HG03103 (cell line): ENCODE results near the gene TMEM273.
A peak's percentile ranks its signal among the peaks of the same experiment; 100 is the strongest.

Experiments
- ATAC-seq: cut with Tn5 transposase; IDR thresholded peaks from one replicate; pipeline ENCODE4 v1.9.1; 2021; ENCODE audit warnings: low read depth; ENCODE audit not compliant: unreplicated experiment

Gene TMEM273

DNA sequence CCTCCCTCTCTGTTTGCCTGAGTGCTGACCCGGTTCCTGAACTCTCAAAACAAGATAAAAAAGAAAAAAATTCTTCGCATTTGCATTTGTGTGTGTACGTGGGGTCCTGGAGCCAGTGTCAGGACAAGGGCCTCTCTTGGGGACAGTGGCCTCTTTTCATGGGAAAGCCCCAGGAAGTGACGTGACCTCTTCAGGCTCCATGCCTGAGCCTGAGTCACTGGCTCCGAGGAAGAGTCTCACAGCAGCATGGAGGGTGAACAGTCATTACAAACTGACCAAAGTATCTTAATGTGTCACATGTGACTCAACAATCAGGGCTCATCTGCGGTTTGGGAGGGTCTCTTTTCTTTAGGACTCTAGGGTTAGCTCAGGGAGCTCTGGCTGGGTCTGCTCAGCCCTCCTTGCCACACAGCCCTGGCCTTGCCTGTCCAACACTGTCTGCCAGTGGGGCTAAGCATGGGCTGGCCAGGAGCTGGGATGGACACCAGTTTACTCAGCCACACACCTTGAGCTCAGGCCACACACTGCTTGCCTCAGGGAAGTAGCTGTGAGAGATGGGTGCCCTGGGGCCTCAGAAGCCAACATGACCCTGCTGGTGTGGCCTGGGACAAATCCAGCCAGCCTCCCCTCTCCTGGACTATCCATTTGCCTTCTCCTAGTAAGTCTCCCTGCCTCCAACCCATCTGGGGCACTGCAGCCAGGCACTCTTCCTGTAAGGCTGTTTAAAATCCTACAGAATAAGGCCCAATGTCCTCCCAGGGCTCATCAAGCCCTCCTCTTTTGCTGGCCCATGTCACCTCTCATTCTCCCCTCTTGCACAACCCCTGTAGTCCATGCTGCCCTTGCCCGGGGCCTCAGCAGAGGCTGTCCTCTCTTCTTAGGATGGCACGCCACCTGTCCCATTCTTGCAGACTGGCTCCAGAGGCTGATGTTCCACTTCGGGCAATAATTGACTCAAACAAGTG lies 10.5 kb downstream of the TMEM273 start:
- ATAC-seq: peak; percentile 77

DNA sequence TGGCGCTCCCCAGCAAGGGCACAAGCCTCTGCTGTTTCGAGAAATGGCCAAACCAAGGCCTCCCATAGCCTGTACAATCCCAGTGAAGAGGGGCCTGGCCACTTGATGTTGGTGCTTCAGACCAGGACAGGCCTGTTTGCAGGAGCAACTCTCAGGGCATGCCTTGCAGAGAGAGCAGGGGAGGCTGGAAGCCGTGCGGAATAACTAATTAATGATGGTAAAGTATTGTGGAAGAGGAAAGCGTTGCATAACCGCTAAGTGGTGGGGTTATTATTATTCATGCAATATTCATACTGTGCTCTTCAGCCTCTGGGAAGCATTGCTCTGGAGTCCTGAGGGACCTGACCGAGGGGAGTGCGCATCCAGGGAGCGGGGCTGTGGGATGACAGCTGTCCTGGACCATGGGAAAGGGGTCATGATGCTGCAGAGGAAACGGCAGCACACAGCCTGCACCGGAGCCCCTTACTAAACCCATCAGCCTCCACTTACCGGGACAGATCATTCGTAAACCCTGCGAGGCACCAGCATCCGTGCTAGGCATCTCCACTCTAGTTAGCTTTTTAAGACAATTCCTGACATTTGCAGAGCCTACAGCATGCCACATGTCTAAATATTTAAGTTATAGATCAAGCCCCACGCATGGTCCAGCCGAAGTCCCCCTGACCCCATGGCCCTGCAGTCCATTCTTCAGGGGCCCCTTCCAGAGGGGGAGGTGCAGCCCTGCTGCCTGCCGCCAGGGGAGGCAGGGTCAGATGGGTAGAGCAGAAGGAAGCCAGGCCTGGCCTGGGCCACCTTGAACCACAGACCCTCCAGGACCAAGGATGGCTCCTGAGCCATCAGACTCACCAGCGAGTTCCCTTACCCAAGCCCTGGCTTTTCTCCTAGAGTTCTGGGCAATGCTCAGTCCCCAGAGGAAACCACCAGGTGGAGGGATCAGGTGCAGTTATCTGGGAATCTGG lies 11.6 kb downstream of the TMEM273 start:
- no peak for ATAC-seq

DNA sequence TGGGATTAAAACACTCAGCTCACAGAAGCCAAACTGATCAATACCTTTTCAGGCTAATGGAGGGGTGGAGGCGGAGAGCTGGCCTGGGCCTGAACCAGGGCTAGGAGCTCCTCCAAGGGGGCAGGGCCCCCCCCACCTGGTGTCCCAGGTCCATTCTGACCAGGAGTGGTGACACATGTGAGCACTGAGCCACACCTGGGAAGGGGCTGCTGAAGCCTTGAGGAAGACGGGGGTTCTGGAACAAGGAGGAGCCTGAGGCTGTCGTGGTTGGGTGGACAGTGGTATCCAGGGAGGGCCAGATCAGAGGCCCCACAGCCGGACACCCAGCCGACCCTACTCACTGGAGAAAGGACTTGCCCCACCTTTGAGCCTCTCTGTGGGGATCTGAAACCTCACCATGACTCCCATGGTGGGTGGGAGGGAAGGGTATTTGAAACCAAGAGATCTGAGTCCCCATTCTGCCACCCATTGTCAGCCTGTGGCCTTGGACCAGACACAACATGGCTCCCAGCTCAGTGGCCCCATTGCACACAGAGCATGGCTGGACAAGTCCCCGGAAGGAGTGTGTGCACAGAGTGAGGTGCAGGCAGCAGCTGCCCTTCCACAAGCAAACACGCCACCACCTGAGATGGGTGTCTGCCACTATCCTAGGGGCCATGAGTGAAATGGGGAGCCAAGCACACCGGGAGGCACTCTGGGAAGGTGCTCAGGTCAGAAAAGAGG lies 12.4 kb downstream of the TMEM273 start:
- ATAC-seq: no peak

DNA sequence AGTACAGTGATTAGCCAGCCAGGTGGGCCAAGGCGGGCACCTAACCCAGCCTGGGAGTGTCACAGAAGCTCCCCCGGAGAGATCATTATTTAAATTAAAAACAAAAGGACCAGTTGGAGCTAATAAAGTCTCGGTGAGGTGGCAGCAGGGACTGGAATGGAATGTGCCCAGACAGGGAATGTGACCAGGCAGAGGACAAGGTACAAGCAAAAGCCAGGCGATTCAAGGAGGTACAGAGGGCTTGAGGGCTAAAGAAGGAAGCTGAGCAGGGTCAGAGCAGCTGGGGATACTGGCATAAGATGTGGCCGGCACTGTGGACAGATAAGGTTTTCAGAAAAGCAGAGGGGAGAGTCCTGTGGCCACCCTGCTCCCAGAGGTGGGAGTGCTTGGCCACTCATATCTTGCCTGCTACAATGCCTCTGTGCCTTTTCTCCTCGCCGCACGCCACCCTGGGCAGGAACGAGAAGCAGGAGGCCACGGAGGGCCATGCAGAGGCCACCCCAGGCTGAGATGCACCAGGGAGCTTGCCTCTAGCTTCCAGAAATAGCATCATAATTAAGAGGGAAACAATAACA lies 13.2 kb downstream of the TMEM273 start:
- ATAC-seq: no peak

DNA sequence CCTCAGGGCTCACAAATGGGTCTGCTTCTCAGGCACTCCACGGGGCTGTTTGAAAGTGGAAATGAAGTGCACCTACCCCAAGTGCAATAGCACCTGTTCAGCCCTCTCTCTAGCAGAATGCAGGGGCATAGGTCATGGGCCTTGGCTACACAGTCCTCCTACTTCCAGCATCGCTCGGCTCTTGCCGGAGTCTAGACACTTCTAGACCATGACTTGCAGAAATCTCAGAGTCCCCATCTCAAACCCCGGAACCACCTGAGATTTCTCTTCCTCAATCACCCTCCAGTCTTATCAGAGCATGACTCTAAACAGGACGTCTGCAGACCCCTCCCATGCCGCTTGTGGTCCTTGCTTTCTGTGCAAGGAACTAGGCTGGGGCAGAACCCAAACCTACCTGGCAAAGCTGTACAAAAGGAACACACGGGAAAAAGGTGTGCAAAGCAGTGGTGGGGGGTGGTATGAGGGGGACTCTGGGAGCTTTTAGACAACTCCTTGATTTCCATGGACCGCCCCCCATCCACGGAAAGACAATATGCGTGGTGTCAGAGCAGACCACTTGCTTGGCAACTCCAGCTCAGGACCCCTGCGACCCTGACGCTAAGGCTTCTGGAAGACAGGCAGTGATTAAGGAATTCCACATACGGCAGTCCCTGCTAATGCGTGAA lies 13.8 kb downstream of the TMEM273 start:
- no peak for ATAC-seq

DNA sequence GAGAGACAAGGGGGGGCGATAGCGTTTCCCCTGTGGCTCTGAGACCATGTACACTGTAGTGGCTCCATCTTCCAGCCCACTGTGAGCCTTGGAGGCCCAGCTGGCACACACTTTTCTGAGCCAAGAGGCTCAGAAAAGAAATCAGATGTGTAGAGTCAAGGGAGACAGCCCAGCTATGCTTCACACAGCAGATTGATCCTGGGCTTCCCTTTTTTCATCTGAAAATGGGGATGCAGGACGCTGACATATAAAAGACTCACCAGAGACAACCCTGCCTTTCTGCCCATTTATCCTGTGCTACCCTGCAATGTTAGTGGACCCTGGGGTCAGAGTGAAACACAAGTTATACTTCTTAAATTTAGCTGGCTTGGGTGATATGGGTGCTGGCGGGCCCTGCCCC lies 14.3 kb downstream of the TMEM273 start:
- no peak for ATAC-seq

DNA sequence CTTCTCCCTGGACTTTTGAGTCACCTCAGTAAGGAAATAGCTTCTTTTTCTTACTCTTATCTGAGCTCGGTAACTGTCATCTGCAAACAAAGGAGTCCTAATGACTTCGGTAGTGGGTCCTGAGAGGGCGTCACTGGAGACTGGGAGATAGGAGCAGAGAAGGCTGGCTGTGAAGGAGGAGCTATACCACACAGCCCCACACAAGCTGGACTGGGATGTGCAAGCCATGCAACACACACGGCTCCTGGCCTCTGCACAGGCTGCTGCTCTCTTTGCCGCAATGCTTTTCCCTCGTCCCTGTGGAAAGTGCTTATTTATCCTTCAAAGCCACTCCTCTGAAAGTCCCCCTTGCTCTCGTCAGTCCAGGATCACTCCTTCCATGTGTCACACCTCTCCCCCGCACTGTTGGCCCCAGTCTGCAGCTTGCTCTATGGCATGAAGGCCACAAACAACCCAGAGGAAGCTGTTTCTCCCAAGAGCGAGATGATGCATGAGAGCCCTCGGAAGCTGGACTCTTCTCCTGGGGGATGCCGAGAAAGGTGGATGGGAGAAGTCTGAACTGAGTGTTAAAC lies 14.9 kb downstream of the TMEM273 start:
- no peak for ATAC-seq

DNA sequence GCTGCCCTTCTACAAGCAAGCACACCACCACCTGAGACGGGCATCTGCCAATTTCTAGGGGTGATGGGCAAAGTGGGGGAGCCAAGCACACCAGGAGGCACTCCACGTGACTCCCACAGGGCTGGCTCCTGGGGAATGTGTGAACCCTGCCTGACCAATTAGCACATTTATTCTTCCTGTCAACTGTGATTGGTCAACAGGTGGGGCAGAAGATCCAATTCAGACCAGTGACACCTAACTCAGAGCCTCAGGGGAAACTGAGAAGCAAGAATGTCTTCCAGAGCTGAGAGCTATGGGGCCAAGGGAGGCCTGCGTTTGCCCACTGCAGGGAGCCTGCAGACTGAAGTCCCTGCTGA lies 15.4 kb downstream of the TMEM273 start:
- no peak for ATAC-seq

DNA sequence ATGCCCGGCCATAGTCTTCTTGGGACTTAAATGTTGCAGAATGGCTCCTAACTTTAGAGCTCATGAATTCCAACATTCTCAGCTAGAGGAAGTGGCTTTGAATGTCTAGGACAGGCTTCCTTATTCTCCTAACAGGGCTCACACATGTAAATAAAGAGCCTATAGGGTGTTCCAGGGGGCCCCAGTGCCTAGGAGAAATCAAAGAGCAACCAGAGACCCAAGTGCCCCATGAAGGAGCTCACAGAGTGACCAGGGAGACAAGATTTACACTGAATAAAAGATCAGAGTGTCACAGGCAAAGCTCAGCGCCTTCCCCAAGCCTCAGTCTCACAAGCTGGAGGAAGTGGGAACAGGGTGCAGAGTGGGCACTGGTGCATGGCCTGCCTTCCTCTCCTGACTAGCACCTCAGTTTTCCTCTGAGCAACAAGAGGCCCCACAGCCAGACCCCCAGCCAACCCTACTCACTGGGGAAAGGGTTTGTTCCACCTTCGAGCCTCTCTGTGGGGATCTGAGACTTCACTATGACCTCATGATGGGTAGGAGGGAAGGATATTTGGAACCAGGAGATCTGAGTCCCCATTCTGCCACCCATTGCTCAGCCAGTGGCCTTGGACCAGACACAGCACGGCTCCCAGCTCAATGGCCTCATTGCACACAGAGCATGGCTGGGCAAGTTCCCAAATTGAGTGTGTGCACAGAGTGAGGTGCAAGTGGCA lies 16.0 kb downstream of the TMEM273 start:
- no peak for ATAC-seq

DNA sequence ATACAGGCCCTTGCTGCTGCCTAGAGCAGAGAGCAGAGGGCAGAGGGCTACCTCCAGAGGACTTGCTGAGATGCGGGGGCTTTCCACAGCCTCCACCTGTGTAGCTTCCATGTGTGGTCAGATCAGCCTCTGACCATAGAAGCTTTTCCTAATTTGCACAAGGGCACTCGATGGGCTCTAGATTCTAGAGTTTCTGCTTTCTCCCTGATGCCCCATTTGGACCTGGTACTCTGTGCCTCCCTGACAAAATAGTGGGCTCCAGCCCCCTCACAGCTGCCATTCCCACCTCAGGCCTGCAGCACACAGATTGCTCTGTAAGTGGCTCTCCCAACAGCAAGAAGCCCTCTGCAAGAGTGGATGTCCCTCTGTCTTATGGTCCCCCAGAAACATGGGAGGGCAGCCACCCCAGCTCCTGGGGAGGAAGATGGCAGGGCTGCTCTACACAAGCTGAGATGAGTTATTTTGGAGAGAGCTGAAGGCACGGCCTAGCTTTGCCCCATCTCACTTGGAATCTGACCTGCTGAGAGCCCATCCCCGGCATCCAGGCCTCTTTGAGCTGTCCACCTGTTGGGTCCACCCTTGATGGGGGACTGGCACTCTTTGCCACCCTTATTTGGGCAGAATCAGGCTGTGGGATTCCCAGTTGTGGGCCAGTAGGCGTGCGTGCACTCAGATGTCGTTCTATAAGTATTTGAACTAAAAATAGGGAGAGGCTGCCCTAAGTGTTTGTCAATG lies 16.7 kb downstream of the TMEM273 start:
- ATAC-seq: no peak

DNA sequence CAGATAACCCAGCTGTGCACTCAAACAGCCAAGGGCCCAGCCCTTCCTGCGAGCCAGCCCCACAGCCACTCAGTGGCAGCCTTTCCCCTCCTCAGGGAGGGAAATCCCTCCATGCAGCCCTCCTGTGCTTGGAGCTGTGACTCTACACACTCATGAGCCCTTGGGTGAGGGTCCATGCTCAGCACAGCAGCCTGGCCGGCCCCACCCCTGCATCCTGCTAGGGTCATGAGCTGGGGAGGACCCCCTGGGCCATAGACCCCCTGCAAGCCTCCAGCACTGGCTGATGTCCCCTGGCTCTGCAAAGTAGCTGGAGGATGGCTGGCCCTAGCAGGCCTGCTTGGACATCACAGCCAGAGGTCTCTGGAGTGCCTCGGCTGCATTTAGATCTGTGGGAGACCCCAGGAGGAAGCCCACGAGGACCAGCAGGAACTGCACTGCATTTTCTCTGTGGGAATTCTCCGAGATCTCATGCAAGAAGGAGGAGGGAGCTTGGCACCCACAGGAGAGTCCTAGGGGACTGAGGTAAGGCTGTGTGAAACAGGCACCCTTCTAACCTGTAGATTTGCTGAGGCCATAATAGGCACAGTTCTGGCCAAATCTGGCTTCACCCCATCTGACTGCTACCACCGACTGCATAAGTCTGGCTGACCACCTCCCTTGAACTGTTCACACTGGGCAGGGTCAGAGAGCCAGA lies 17.4 kb downstream of the TMEM273 start:
- ATAC-seq: no peak

DNA sequence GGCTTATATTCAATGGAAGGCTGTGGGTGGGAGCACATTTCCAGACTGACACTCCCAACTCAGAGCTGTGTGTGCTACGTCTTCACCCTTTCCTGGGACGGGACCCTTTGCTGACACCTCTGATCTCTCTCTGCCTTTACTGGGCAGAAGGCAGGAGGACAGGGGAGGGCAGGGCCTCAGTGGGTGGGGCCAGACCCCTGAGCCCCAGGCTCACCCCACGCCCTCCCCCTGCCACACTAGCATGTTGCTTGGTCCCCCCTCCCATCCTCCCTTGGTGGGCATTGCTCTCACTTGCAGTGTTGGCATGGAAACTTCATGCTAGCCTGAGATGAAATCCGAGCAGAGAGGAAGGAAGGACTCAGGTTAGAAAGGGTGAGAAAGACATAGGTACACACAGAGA lies 18.4 kb downstream of the TMEM273 start:
- no peak for ATAC-seq

DNA sequence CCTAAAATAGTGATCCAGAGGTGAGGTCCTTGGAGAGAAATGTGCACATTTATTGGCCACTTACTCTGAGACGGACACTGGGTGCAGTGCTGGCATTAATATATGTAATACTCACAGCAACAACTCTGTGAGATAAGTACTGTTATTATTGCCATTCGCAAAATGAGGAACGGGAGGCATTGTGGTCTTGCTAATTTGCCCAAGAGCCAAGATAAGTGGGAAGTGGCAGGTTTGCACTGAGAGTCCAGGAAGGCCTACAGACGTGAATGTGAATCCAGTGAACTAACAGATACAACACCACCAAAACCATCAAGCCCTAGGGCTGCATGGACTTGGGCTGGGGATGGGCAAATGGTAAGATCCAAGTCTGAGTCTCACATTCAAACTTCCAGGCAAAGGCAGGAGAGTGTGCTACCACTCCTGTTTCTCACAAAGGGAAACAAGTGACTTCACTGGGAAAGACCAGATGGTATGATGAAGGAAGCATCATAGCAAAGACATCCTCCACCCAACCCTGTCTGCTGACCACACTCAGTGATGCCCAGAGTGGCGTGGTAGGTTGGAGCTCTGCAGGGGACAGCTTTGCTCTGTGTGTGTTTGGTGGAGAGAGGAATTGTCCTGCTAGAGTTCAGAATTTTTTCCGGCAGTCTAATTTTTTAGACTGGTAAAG lies 19.2 kb downstream of the TMEM273 start:
- ATAC-seq: no peak

DNA sequence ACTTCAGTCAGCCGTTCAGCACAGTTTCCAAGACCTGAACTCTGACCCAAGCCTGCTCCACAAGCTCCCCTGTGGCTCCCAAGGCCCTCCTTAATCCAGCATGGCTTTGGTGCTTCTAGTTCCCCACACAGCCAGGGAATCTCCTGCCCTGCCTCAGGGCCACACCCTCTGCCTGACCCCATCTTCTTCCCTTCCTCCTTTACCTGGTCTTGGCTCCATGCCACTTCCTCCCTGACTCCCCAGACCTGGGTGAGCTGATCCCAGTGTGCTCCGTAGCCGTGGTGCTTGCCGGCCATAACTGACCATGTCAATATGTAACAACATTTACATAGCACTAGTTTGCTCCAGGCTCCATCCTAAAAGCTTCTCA lies 20.0 kb downstream of the TMEM273 start:
- ATAC-seq: no peak

DNA sequence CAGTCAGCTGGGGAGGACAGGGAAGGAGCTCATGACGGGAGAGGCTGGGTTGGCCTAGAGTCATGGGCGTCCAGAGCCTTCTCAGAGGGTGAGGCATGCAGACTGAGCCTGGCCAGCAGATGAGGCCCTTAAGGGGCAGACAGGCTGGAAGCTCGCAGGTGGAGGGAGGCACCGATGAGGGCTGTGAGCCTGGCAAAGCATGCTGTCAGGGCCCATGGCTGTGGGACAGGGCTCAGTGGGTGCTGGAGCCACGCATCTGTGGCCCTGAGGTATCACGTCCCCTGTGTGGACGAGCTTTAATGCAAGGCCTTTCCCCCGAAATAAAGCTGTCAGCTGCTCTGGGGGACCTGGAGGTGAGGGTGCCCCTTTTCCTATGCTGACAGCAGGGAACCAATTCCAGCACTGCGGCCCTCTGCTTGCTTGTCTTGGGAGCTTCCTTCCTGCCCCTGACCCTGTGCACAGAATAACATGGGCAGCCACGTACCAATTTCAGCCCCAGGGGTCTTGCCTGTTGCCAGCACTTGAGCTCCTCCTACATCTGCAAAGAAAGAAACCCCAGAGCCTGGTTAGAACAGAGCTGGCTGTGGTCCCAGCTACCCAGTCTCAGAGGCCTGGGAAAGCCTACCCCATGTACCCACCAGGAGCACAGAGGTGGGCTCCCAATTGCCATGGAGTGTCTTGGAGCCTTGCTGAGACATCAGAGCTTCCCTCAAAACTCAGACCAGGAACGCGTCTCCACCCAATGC lies 20.6 kb downstream of the TMEM273 start:
- no peak for ATAC-seq
